ENCODE data around the gene E2F3.

GRCh38 chr6:20511852-20512251 is 110.2 kb downstream of the E2F3 start:
- TF ChIP-seq CTCF (IDR thresholded peaks at IDR 0.05) (no peak), POLR2A (IDR thresholded peaks at IDR 0.05) (no peak), EP300 (IDR thresholded peaks at IDR 0.05; ENCODE audit: low read depth) (no peak), POLR2AphosphoS5 (IDR thresholded peaks at IDR 0.05) (no peak)

All from transverse colon (tissue), 4 donors.